ENCODE measurements around the gene TECR. TPM values are rescaled to one million over a fixed set of nuclear protein-coding genes. Genes with fewer than 3 reads are reported as not detected.
A peak's percentile ranks its signal among the peaks of the same experiment; 100 is the strongest.

The TECR gene
- total RNA-seq: 100 to 1,000 TPM; 100 to 139 TPM

- Mint-ChIP-seq H3K27me3 (no peaks in the 10 kb centered on the region), H3K27ac (peak within 1 kb of the TSS; percentile 96), H3K4me1 (peaks cover 17% of the 10 kb centered on the region), H3K9me3 (no peaks in the 10 kb centered on the region), H3K36me3 (ENCODE audit: low read depth) (peaks cover 18% of the 10 kb centered on the region), H3K4me3 (peak within 1 kb of the TSS; percentile 95)
- peak; percentile 97 for ATAC-seq (replicated peaks)
Measured at GRCh38 chr19:14529254-14530004, at the start of gene TECR. Gene TECR, plus strand, starts transcription at chr19:14529594. Its CDS starts 103 bp downstream, at chr19:14529697.

- H3K4me1 Mint-ChIP-seq: peaks cover 12% of the 10 kb centered on the region
- H3K4me3 Mint-ChIP-seq: peak overlapping the region; percentile 28
- no peak overlapping the region for H3K27ac Mint-ChIP-seq
- peak; percentile 72 for ATAC-seq (replicated peaks)
- no peaks in the 10 kb centered on the region for H3K9me3 Mint-ChIP-seq
- peaks cover 14% of the 10 kb centered on the region for H3K36me3 Mint-ChIP-seq (ENCODE audit: low read depth)
- no peaks in the 10 kb centered on the region for H3K27me3 Mint-ChIP-seq
Measured at GRCh38 chr19:14479975-14480699, 49.3 kb upstream of the TECR start.

- Mint-ChIP-seq H3K4me3 (peak overlapping the region; percentile 28), H3K27ac (no peak overlapping the region), H3K9me3 (no peaks in the 10 kb centered on the region), H3K27me3 (no peaks in the 10 kb centered on the region), H3K4me1 (peaks cover 9% of the 10 kb centered on the region), H3K36me3 (ENCODE audit: low read depth) (peaks cover 14% of the 10 kb centered on the region)
- no peak for ATAC-seq (replicated peaks)
Measured at GRCh38 chr19:14480700-14481079, 48.7 kb upstream of the TECR start.

- Mint-ChIP-seq H3K27ac (no peak overlapping the region), H3K36me3 (ENCODE audit: low read depth) (peaks cover 14% of the 10 kb centered on the region), H3K4me3 (no peak overlapping the region), H3K27me3 (no peaks in the 10 kb centered on the region), H3K4me1 (peaks cover 5% of the 10 kb centered on the region), H3K9me3 (no peaks in the 10 kb centered on the region)
- no peak for ATAC-seq (replicated peaks)
Measured at GRCh38 chr19:14482172-14482941, 47.0 kb upstream of the TECR start.

- Mint-ChIP-seq H3K27ac (no peak overlapping the region), H3K4me3 (no peak overlapping the region), H3K9me3 (no peaks in the 10 kb centered on the region), H3K36me3 (ENCODE audit: low read depth) (peaks cover 29% of the 10 kb centered on the region), H3K27me3 (no peaks in the 10 kb centered on the region), H3K4me1 (peaks cover 5% of the 10 kb centered on the region)
- no peak for ATAC-seq (replicated peaks)
Measured at GRCh38 chr19:14487370-14488125, 41.8 kb upstream of the TECR start.

- Mint-ChIP-seq H3K36me3 (ENCODE audit: low read depth) (peaks cover 34% of the 10 kb centered on the region), H3K27ac (peak overlapping the region; percentile 61), H3K4me3 (no peak overlapping the region), H3K27me3 (no peaks in the 10 kb centered on the region), H3K4me1 (peaks cover 13% of the 10 kb centered on the region), H3K9me3 (no peaks in the 10 kb centered on the region)
- ATAC-seq (replicated peaks): no peak
Measured at GRCh38 chr19:14492756-14493337, 36.5 kb upstream of the TECR start.

GRCh38 chr19:14494411-14494810 is 35.0 kb upstream of the TECR start:
- Mint-ChIP-seq H3K9me3 (no peaks in the 10 kb centered on the region), H3K4me3 (peak overlapping the region; percentile 81), H3K4me1 (peaks cover 13% of the 10 kb centered on the region), H3K36me3 (ENCODE audit: low read depth) (peaks cover 24% of the 10 kb centered on the region), H3K27me3 (no peaks in the 10 kb centered on the region), H3K27ac (peak overlapping the region; percentile 80)
- no peak for ATAC-seq (replicated peaks)

- no peak for ATAC-seq (replicated peaks)
- Mint-ChIP-seq H3K27me3 (no peaks in the 10 kb centered on the region), H3K4me1 (peaks cover 13% of the 10 kb centered on the region), H3K9me3 (no peaks in the 10 kb centered on the region), H3K4me3 (peak overlapping the region; percentile 81), H3K36me3 (ENCODE audit: low read depth) (peaks cover 18% of the 10 kb centered on the region), H3K27ac (peak overlapping the region; percentile 80)
Measured at GRCh38 chr19:14494910-14495671, 34.3 kb upstream of the TECR start.

- no peaks in the 10 kb centered on the region for H3K27me3 Mint-ChIP-seq
- no peak for ATAC-seq (replicated peaks)
- H3K36me3 Mint-ChIP-seq (ENCODE audit: low read depth): peaks cover 18% of the 10 kb centered on the region
- H3K4me3 Mint-ChIP-seq: peak overlapping the region; percentile 81
- peaks cover 13% of the 10 kb centered on the region for H3K4me1 Mint-ChIP-seq
- no peaks in the 10 kb centered on the region for H3K9me3 Mint-ChIP-seq
- H3K27ac Mint-ChIP-seq: peak overlapping the region; percentile 80
Measured at GRCh38 chr19:14495672-14496028, 33.7 kb upstream of the TECR start.

- Mint-ChIP-seq H3K4me3 (peak within 1 kb of the TSS; percentile 81), H3K9me3 (no peaks in the 10 kb centered on the region), H3K27me3 (no peaks in the 10 kb centered on the region), H3K36me3 (ENCODE audit: low read depth) (peaks cover 16% of the 10 kb centered on the region), H3K4me1 (peaks cover 13% of the 10 kb centered on the region), H3K27ac (peak within 1 kb of the TSS; percentile 80)
- peak; percentile 96 for ATAC-seq (replicated peaks)
Measured at GRCh38 chr19:14496029-14496833, 33.2 kb upstream of the TECR start, which contains the start of gene GIPC1. Gene GIPC1, minus strand, starts transcription at chr19:14496127. Its CDS starts 13,151 bp downstream, at chr19:14482976.

GRCh38 chr19:14496834-14497227 is 32.6 kb upstream of the TECR start:
- H3K4me3 Mint-ChIP-seq: peak overlapping the region; percentile 81
- no peak for ATAC-seq (replicated peaks)
- H3K27ac Mint-ChIP-seq: peak overlapping the region; percentile 12
- peaks cover 10% of the 10 kb centered on the region for H3K36me3 Mint-ChIP-seq (ENCODE audit: low read depth)
- no peaks in the 10 kb centered on the region for H3K9me3 Mint-ChIP-seq
- peaks cover 13% of the 10 kb centered on the region for H3K4me1 Mint-ChIP-seq
- no peaks in the 10 kb centered on the region for H3K27me3 Mint-ChIP-seq

- H3K4me1 Mint-ChIP-seq: peaks cover 13% of the 10 kb centered on the region
- no peak overlapping the region for H3K27ac Mint-ChIP-seq
- H3K27me3 Mint-ChIP-seq: no peaks in the 10 kb centered on the region
- peaks cover 7% of the 10 kb centered on the region for H3K36me3 Mint-ChIP-seq (ENCODE audit: low read depth)
- peak overlapping the region; percentile 81 for H3K4me3 Mint-ChIP-seq
- no peaks in the 10 kb centered on the region for H3K9me3 Mint-ChIP-seq
- no peak for ATAC-seq (replicated peaks)
Measured at GRCh38 chr19:14497228-14497921, 32.0 kb upstream of the TECR start.
